GM12865 (cell line): ENCODE measurements around the gene PC.
"Not testable (repeated sequence)": the region's sequence is repeated elsewhere in the genome, so short reads cannot be mapped to it uniquely, and the experiment has no call there.

ENCODE experiments used
- DNase-seq: peaks from one replicate; pipeline ENCODE4 v3.0.0; 2010; ENCODE audit warnings: low read depth
- H3K4me3 ChIP-seq: 2 replicates; pipeline ENCODE4 v1.5.1; 2011; ENCODE audit warnings: mild to moderate bottlenecking, low read depth, low read length, control low read depth
- CTCF ChIP-seq: IDR thresholded peaks from 2 replicates; pipeline ENCODE4 v1.5.1; 2011; ENCODE audit warnings: low read length, control low read depth, low read depth, inconsistent platforms; ENCODE audit not compliant: insufficient read depth; ENCODE audit errors: missing control alignments

Gene PC

GRCh38 chr11:66999555-66999954 lies 41.4 kb upstream of the PC start:
- no peak for DNase-seq
- TF ChIP-seq CTCF: no peak
- no peak overlapping the region for H3K4me3 ChIP-seq

- no peak for TF ChIP-seq CTCF
- H3K4me3 ChIP-seq: no peak overlapping the region
- DNase-seq: no peak
Measured at GRCh38 chr11:66996609-66997273, 38.6 kb upstream of the PC start.

GRCh38 chr11:66992041-66992440 lies 33.9 kb upstream of the PC start:
- no peak for TF ChIP-seq CTCF
- no peak for DNase-seq
- no peak overlapping the region for H3K4me3 ChIP-seq

GRCh38 chr11:66989360-66989759 lies 31.2 kb upstream of the PC start:
- not testable (repeated sequence) for DNase-seq, H3K4me3 ChIP-seq

GRCh38 chr11:66988741-66989140 lies 30.6 kb upstream of the PC start:
- DNase-seq, H3K4me3 ChIP-seq: not testable (repeated sequence)

- no peak overlapping the region for H3K4me3 ChIP-seq
- no peak for TF ChIP-seq CTCF
- DNase-seq: no peak
Measured at GRCh38 chr11:66987924-66988637, 29.9 kb upstream of the PC start.

- no peak overlapping the region for H3K4me3 ChIP-seq
- DNase-seq: no peak
- no peak for TF ChIP-seq CTCF
Measured at GRCh38 chr11:66987158-66987620, 29.0 kb upstream of the PC start.

- no peak for TF ChIP-seq CTCF
- H3K4me3 ChIP-seq: no peak overlapping the region
- DNase-seq: no peak
Measured at GRCh38 chr11:66986178-66986545, 28.0 kb upstream of the PC start.
